Measurements from ENCODE around the gene USH1G.
"Not testable (repeated sequence)": the region's sequence is repeated elsewhere in the genome, so short reads cannot be mapped to it uniquely, and the experiment has no call there.

USH1G gene

DNA sequence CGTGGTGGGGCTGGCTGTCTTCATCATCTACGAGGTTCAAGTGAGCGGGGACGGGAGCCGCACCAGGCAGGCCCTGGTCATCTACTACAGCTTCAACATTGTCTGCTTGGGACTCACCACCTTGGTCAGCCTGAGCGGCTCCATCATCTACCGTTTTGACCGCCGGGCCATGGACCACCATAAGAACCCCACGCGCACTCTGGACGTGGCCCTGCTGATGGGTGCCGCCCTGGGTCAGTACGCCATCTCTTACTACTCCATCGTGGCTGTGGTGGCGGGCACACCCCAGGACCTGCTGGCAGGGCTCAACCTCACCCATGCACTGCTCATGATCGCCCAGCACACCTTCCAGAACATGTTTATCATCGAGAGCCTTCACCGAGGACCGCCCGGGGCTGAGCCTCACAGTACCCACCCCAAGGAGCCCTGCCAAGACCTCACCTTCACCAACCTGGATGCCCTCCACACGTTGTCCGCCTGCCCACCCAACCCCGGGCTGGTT lies 7.5 kb upstream of the USH1G start:
- no peak for DNase-seq (ENCODE audit: low read depth, low spot score)

DNA sequence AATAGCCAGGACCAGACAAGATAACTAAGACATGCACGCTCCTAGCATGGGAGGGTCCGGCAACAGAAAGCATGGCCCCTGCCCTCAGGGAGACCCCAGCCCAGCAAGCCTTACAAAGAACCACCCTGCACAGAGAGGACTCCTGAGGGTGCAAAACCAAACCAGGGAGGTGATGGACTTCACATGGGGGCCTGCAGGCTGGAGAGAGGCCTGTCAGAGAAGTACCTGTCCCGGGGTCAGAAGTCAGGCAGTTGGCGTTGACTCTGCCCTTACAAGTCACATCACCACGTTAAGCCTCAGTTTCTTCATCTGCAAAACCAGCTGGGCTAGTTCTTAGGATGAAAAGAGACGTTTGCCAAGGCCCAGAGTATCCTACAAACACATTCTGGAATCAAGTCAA lies 5.7 kb upstream of the USH1G start:
- DNase-seq (ENCODE audit: low read depth, low spot score), result no peak

DNA sequence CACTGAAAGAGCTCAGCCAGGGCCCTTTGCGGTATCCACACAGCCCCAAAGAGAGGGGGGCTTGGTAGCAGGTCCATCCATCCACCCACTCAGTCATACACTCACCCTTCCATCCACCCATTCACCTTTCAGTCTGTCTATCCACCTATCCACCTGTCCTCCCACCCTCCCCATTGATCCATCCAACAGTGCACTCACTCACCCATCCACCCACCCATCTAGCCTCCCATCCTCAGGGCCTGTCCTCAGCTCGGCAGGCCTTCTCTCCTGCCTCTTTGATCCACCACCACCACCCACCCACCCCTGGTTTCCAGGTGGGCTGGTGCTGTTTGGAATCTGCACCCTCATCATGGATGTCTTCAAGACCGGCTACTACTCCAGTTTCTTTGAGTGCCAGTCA lies 2.2 kb upstream of the USH1G start:
- no peak for DNase-seq (ENCODE audit: low read depth, low spot score)

DNA sequence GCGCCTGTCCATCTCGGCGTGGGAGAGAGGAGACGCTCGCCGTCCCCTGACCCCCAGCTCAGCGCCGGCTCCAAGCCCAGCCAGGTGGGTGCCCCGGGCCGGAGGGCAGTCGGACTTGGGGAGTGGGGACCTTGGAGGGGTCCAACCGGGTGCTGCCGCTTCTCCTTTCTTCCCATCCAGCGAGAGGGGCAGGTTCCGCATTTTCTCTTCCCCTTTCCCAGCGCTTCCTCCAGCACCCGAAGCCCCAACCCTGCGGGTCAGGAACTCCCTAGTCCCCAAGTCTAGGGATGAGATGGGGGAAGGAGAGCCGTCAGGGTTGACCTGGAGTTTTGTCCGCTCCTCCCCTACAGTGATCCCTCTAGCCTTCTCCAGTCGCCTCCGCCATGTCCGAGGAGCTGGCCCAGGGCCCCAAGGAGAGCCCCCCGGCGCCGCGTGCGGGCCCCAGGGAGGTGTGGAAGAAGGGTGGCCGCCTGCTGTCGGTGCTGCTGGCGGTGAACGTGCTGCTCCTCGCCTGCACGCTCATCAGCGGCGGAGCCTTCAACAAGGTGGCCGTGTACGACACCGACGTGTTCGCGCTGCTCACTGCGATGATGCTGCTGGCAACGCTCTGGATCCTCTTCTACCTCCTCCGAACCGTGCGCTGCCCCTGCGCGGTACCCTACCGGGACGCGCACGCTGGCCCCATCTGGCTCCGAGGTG lies 1.3 kb upstream of the USH1G start, which contains the start of gene OTOP2:
TSS of gene OTOP2 (plus strand) at position 24 of the 699 bp plus-strand sequence. CDS start at position 384, 360 bp downstream.
- no peak for DNase-seq (ENCODE audit: low read depth, low spot score)

DNA sequence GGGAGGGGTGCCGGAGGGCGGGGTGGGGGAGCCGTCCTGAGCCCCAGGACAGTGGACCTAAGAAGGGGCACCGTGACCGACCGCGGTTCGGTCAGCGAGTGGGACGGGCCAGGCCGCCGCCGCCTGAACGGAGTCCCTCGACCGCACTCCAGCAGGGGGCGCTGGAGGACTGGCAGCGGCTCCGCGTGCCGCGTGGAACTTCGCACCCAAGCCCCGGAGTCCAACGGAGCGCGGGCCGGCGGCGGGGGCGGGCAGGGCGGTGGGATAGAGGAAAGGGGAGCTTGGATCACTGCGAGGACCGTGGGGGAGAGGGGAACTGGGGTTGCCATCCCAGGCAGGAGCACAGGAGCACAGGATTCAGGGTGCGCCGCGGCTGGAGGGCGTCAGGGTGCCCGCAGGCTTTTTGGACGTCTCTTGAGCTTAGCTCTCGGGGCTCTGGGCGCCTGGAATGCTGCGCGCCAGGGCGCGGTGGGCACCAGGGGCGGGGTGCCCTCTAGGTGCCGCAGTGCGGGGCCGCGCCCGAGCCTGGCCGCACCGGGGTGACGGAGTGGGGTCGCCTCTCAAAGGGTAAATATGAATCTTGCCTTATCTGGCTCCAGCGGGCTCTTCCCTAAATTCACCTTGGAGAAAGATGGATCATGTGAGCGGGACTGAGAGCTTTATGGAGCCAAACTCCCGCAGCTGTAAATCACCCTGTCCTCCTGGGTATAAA lies 639 bp upstream of the USH1G start:
- DNase-seq (ENCODE audit: low read depth, low spot score), result no peak

DNA sequence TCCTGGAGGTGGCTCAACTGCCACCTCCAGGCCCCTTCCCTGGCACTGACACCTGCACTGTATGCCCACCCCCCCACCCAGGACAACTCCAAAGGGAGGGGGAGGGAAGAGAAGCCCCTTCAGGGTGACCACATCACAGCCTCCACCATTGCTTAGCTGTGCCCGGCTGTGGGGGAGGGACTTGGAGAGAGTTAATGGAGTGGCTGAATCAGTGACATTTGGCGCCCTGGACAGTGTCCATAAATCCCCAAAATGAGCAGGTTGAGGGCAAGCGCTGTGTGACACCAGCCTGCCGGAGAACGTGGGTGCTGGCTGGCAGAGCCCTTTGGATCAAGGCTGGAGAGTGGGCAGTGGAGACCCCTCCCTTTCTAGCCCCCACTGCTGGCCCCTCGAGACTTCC lies 883 bp downstream of the USH1G start:
- DNase-seq (ENCODE audit: low read depth, low spot score), result no peak

DNA sequence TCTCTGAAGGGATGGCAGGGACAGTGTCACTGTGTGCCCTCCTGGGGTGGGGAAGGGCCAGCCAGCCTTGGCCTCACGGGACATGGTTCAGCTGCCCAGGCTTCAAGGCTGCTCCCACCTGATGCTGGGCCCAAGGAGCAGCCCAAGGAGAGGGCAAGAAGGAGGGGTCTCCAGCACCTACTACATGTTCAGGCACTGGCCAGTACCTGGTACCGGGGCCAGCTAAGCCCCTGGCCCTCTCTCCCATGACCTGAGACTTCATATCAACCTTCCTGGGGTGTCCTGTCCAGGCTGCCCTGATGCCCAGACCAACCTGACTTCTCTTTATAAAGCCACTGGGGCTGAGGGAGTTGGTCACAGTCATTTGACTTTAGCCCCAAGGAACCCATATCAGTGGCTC lies 1.3 kb downstream of the USH1G start:
- DNase-seq (ENCODE audit: low read depth, low spot score), result no peak

DNA sequence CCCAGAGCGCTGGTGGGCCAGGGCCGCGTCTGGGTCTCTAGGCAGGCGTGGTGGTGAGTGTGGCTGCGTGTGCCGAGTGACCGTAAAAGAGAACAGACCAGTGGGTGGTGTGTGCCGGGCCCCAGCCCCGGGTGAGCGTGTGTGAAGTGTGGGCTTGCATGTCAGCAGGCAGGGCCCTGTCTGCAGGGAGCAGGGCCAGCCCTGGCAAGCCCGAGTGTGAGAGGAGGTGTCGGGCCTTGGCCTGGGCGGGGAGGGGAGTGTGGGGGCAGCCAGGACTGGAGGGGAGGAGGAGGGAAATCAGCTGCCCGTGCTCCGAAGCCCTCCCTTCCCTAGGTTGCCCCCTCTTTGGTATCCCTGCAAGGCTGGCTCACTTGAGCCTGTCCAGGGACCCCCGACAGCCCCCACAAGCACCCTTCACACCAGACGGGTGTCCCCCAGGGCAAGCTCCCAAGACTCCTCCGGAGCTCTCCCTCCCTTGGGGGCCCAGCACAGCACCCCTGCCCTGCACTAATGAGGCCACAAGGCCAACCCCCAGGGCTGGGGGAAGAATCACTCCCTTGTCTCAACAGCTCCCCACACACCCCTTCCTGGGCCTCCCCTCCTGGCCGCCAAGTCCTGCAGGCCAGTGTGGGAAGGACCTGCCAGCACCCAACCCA lies 1.9 kb downstream of the USH1G start:
- no peak for DNase-seq (ENCODE audit: low read depth, low spot score)

DNA sequence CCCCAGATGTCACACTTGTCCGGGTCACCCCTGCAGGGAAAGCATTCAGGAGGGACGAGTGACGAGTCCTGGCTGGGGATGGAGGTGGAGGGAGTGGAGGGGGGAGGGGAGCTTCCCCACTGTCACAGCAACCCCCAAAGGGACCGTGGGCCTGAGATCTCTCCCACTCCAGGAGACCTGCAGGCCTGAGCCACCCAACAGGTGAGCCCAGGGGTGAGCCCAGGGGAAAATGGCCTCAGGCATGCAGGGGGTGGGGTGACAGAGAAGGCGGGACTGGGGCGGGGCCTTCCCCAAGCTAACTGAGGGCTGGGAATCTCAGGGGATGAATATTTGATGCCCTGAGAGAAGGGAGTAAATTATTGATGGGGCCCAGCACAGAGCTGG lies 2.4 kb downstream of the USH1G start:
- no peak for DNase-seq (ENCODE audit: low read depth, low spot score)

DNA sequence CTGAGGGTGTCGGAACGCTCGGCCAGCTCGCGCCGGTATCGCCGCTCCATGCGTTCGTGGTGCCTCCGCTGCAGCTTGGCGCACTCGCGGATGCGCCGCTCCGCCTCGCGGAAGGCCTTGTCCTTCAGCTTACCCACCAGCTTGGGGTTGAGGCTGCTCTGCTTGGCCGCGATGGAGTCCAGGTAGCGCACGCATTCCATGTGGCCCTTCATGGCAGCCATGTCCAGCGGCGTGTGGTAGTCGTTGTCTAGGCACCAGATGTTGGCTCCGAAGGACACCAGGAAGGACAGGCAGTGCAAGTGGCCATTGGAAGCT lies 2.8 kb downstream of the USH1G start:
- DNase-seq (ENCODE audit: low read depth, low spot score), result no peak

DNA sequence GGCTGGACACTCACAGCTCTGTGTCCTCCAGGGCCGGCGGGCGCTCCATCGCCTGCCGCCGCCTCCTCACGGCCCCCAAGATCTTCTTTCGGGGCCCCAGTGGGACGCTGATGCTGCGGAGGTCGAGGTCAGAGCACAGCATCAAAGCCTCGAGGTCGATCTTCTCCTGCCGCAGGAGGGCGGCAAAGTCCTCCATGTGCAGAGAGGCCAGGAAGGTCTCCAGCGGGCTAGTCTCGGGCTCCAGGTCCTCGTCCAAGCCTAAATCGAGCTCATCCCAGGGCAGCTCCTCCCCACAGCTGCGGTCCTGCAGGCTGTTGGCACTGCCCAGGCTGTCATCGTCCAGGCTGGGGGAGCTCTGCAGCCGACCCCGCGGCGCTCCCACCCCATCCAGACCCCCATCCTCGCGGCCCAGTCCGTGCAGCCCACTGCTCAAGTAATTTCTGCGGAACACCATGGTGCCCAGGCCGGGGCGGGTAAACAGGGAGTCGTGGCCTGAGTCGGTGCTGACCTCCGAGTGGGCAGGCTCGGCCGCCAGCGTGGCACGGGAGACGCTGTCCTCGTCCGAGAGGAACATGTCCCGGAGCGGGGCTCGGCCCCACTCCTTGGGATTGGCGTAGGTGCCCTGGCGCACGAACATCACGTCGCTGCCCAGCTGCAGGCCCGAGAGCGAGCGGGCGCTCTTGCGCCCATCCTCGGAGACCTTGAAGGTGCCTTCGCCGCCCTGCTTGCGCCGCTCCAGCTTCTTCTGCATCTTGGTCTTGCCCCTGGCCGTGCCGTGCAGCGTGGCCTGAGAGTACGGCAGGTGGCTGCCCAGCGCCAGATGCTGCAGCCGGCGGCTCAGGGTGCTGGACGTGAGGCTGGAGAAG lies 3.4 kb downstream of the USH1G start:
- no peak for DNase-seq (ENCODE audit: low read depth, low spot score)

DNA sequence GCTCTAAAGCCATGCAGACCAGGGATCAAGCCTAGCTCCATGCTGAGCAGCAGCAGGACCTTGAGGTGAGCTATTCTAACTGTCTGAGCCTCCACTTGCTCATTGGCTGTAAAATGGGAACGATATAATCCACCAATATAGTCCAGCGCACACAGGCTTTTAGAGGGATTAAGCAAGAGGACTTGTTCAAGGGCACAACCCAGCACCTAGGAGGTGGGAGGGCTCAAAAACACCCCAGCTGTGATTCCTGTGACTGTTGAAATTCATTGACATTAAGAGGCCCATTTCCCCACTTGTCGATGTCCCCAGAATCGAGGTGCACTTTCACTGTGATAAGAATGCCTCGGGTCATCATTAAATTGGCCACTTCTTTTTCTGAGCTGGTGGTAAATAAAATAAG lies 4.1 kb downstream of the USH1G start:
- DNase-seq (ENCODE audit: low read depth, low spot score), result no peak

DNA sequence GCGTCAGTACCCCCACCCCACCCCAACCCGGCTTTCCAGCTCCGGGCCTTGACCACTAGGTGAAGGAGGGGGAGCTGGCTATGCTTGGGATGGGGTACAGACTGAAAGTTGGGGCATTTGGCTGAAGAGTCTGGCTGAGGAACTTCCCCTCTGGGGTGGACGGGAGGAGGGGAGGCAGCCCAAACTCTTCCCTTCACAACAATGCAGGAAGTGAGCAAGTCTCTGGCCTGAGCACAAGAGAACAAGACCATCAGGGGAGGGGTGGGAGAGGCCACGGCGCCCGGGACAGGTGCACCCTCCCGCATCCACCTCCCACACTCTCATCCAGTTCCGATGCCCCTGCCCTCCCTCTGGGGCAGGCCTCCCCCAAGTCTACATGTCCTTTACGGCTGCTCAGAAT lies 5.6 kb downstream of the USH1G start:
- no peak for DNase-seq (ENCODE audit: low read depth, low spot score)

DNA sequence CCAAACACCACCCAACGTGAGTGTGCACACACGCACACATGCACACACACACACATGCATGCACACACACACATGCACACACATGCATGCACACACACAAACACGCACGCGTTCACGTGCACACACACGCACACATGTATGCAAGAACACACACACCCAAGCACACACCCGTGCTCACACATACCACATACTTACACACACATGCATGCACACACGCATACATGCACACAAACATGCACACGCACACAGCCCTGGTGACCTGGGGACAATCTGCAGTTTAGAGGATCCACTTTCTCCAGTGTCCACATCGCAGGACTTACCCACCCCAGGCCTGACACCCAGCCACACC lies 6.2 kb downstream of the USH1G start:
- DNase-seq (ENCODE audit: low read depth, low spot score), result no peak

DNA sequence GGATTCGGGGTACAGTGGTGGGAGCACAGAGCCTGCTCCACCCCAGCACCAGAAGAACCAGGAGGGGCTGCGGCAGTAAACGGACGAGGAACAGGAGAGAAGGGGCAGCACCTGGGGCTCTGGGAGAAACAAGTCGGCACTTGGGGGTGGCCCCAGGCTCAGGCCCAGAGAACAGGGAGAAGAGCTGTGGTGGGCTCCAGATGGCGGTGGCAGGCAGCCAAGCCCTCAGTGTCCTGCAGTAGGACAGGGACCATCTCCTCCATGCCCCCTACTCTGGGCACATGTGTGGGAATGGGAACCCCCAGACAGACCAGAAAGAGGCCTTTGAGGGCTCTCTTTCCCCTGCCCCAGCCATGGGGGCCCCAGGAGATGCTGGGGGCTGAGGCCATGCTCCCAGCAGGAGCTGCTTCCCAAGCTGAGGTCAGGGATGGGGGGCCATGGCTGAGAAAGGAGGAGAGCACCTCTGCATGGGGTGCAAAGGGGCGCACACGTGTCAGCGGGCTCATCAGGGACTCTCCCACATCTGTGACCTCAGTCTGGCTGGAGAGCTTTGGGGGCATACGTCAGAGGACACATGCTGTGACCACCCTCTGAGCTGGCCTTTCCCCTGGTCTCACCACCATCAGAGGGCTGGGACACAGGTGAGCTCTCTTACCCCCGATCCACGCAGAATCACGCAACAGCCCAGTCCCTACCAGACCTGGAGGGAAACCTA lies 6.8 kb downstream of the USH1G start:
- no peak for DNase-seq (ENCODE audit: low read depth, low spot score)

DNA sequence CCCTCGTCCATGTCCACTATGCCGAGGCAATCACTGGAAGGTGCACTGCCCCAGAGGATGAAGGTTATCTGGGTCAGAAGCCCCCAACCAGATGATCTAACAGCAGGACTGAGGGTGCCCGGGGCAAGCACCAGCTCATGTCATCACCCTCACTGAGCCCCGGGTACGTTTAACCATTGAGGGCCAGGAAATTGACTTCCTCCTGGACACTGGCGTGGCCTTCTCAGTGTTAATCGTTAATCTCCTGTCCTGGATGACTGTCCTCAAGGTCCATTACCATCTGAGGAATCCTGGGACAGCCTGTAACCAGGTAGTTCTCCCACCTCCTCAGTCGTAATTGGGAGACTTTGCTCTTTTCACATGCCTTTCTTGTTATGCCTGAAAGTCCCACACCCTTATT lies 11.6 kb downstream of the USH1G start:
- not testable (repeated sequence) for DNase-seq (ENCODE audit: low read depth, low spot score)

DNA sequence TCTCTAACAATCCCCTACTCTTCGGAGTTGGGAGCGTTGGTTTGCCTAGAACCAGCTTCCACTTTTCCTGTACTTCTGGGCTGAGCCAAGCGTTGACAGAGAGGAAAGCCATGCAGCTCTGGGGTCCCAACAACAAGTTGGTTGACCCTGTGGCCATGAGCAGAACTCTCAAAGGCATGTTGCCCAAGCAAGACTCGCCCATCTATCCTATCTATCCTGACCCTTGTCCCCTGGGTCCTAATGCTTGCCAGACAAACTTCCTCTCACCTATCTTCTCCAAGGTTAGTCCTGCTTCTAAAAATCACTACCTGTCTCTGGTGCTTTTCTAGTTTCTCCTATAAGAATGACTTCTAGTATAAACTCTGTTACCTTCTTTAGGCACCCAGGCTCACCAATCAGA lies 14.0 kb downstream of the USH1G start:
- DNase-seq (ENCODE audit: low read depth, low spot score), result not testable (repeated sequence)

DNA sequence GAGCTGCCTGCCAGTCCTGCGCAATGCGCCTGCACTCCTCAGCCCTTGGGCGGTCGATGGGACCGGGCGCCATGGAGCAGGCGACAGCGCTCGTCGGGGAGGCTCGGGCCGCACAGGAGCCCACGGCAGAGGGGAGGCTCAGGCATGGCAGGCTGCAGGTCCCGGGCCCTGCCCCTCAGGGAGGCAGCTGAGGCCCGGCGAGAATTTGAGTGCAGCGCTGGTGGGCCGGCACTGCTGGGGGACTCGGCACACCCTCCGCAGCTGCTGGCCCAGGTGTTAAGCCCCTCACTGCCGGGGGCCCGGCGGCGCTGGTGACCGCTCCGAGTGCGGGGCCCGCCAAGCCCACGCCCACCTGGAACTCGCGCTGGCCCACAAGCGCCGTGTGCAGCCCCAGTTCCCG lies 16.0 kb downstream of the USH1G start:
- DNase-seq (ENCODE audit: low read depth, low spot score), result no peak

DNA sequence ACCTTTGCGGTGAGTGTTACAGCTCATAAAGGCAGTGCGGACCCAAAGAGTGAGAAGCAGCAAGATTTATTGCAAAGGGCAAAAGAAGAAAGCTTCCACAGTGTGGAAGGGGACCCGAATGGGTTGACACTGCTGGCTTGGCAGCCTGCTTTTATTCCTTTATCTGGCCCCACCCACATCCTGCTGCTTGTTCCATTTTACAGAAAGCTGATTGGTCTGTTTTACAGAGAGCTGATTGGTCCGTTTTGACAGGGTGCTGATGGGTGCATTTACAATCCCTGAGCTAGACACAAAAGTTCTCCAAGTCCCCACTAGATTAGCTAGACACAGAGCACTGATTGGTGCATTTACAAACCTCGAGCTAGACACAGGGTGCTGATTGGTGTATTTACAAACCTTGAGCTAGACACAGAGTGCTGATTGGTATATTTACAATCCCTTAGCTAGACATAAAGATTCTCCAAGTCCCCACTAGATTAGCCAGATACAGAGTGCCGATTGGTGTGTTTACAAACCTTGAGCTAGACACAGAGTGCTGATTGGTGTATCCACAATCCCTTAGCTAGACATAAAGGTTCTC lies 16.8 kb downstream of the USH1G start:
- not testable (repeated sequence) for DNase-seq (ENCODE audit: low read depth, low spot score)

DNA sequence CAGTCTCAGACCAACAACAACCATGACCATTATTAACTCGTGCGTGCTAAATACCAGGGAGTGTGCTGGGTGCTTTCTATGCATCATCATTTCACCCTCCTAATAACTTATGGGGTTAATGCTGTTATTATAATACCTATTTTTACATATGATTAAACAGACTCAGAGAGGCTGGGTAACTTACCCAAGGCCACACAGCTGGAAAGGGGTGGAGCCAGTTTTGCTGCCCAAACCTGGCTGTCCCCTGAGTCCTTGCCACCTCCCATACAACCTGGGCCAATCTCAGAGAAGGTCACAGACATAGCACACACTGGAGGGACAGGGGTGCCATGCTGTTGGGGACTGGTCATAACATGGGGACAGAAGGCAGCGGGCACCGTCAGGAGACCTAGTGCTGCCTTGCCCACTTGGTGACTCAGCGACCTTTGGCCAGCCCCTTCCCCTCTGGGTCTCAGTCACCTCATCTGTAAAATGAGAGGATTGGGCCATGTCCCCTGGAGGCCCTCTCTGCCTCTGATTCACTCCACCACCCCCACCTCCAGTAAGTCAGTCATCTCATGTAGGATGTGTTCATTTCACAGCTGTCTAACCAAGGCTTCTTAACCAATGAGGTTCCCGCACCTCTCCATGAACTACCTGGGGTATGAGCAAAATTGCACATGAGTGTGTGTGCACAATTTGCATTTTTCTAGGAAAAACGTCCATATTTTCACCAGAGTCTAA lies 18.2 kb downstream of the USH1G start:
- no peak for DNase-seq (ENCODE audit: low read depth, low spot score)
